ENCODE measurements around the gene NR1I2.

DNA sequence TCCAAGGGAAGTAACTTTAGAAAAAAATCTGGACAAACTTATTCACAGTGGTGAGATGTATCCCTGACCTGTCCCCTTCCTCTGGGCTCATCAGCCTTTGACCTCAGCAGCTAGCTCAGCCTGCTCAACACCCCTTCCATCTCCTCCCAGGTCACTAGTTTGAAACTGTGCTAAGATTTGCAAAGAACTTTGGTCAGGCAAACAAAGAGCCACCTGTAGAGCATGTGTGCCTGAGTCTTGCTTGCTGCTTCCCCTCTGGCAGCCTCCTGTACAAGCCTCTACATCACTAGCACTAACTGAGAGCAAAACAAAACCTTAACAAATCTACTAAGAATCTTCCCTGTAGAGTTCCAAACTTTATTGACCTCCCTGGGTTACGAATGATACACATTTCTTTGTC, 43.9 kb downstream of the NR1I2 start:
- no peak for TF ChIP-seq EP300 (IDR thresholded peaks at IDR 0.05)
- TF ChIP-seq, protein P1, sequence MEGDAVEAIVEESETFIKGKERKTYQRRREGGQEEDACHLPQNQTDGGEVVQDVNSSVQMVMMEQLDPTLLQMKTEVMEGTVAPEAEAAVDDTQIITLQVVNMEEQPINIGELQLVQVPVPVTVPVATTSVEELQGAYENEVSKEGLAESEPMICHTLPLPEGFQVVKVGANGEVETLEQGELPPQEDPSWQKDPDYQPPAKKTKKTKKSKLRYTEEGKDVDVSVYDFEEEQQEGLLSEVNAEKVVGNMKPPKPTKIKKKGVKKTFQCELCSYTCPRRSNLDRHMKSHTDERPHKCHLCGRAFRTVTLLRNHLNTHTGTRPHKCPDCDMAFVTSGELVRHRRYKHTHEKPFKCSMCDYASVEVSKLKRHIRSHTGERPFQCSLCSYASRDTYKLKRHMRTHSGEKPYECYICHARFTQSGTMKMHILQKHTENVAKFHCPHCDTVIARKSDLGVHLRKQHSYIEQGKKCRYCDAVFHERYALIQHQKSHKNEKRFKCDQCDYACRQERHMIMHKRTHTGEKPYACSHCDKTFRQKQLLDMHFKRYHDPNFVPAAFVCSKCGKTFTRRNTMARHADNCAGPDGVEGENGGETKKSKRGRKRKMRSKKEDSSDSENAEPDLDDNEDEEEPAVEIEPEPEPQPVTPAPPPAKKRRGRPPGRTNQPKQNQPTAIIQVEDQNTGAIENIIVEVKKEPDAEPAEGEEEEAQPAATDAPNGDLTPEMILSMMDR (IDR thresholded peaks at IDR 0.05), result no peak
- TF ChIP-seq POLR2A (IDR thresholded peaks at IDR 0.05), result no peak

Data from tibial nerve (tissue), 4 donors.